GM19324 (cell line): ENCODE results near the gene VAC14.

Experiments used
- ATAC-seq: cut with Tn5 transposase; IDR thresholded peaks from one replicate; pipeline ENCODE4 v1.9.1; 2021; ENCODE audit warnings: mild to moderate bottlenecking, moderate library complexity; ENCODE audit not compliant: unreplicated experiment, low FRiP score

Gene VAC14

GRCh38 chr16:70696952-70697593 is 103.9 kb downstream of the VAC14 start:
- ATAC-seq: no peak

- no peak for ATAC-seq
These were observed 104.6 kb downstream of the VAC14 start for GRCh38 chr16:70696355-70696754.

GRCh38 chr16:70695331-70696070 is 105.5 kb downstream of the VAC14 start:
- ATAC-seq: no peak

GRCh38 chr16:70694868-70695218 is 106.1 kb downstream of the VAC14 start:
- ATAC-seq: no peak

GRCh38 chr16:70694088-70694867 is 106.7 kb downstream of the VAC14 start:
- ATAC-seq: no peak

GRCh38 chr16:70692873-70693671 is 107.9 kb downstream of the VAC14 start:
- ATAC-seq: no peak

GRCh38 chr16:70692130-70692872 is 108.7 kb downstream of the VAC14 start:
- ATAC-seq: no peak

GRCh38 chr16:70691223-70692129 is 109.5 kb downstream of the VAC14 start:
- no peak for ATAC-seq

GRCh38 chr16:70689970-70690891 is 110.7 kb downstream of the VAC14 start:
- no peak for ATAC-seq

GRCh38 chr16:70689035-70689969 is 111.7 kb downstream of the VAC14 start:
- no peak for ATAC-seq

- ATAC-seq: no peak
These were observed 112.7 kb downstream of the VAC14 start for GRCh38 chr16:70688246-70688742.

- no peak for ATAC-seq
These were observed 113.2 kb downstream of the VAC14 start for GRCh38 chr16:70687671-70688245.

GRCh38 chr16:70687102-70687511 is 113.9 kb downstream of the VAC14 start:
- ATAC-seq: no peak

GRCh38 chr16:70686376-70687101 is 114.4 kb downstream of the VAC14 start:
- no peak for ATAC-seq

GRCh38 chr16:70685938-70686375 is 115.0 kb downstream of the VAC14 start, which contains the start of gene MTSS2:
Gene MTSS2, minus strand, starts transcription at chr16:70686053. Its CDS starts 262 bp downstream, at chr16:70685791.
- ATAC-seq: no peak
